HEK293 (cell line): ENCODE data around the gene CABP4.

Experiments
- AEBP2 ChIP-seq: fragments of 450-650 bp; formaldehyde crosslinking; IDR thresholded peaks from 2 replicates; pipeline ENCODE4 v1.5.1; 2016; ENCODE audit warnings: missing biosample characterization, missing genetic modification characterization, borderline replicate concordance
- FEZF1 ChIP-seq: fragments of 450-650 bp; formaldehyde crosslinking; IDR thresholded peaks from 2 replicates; pipeline ENCODE4 v1.5.1; 2016; ENCODE audit warnings: missing biosample characterization, missing genetic modification characterization
- GLIS2 ChIP-seq: fragments of 450-650 bp; formaldehyde crosslinking; IDR thresholded peaks from 2 replicates; pipeline ENCODE4 v1.5.1; 2016; ENCODE audit warnings: missing biosample characterization, missing genetic modification characterization
- KLF8 ChIP-seq: fragments of 450-650 bp; formaldehyde crosslinking; IDR thresholded peaks from 2 replicates; pipeline ENCODE4 v1.5.1; 2016; ENCODE audit warnings: missing biosample characterization, missing genetic modification characterization
- MEIS1 ChIP-seq: sonication (generic); formaldehyde crosslinking; IDR thresholded peaks from 2 replicates; pipeline ENCODE4 v1.8.1; 2022; ENCODE audit warnings: missing genetic modification reagents, mild to moderate bottlenecking, borderline replicate concordance
- OVOL3 ChIP-seq: fragments of 450-650 bp; formaldehyde crosslinking; IDR thresholded peaks from 2 replicates; pipeline ENCODE4 v1.5.1; 2016; ENCODE audit warnings: missing biosample characterization, missing genetic modification characterization
- SCRT1 ChIP-seq: fragments of 450-650 bp; formaldehyde crosslinking; IDR thresholded peaks from 2 replicates; pipeline ENCODE4 v1.5.1; 2016; ENCODE audit warnings: missing biosample characterization, missing genetic modification characterization, borderline replicate concordance
- WT1 ChIP-seq: fragments of 450-650 bp; formaldehyde crosslinking; IDR thresholded peaks from 2 replicates; pipeline ENCODE4 v1.5.1; 2016; ENCODE audit warnings: missing biosample characterization, missing genetic modification characterization
- ZBTB7A ChIP-seq: fragments of 450-650 bp; formaldehyde crosslinking; IDR thresholded peaks from 2 replicates; pipeline ENCODE4 v1.5.1; 2016; ENCODE audit warnings: low read depth, missing biosample characterization, missing genetic modification characterization
- ZEB2 ChIP-seq: fragments of 450-650 bp; formaldehyde crosslinking; IDR thresholded peaks from 2 replicates; pipeline ENCODE4 v1.5.1; 2016; ENCODE audit warnings: missing biosample characterization, missing genetic modification characterization
- ZFHX2 ChIP-seq: fragments of 450-650 bp; formaldehyde crosslinking; conservative IDR thresholded peaks from 2 replicates; pipeline ENCODE4 v1.5.1; 2016; ENCODE audit warnings: missing biosample characterization, missing genetic modification characterization
- ZNF133 ChIP-seq: fragments of 450-650 bp; formaldehyde crosslinking; IDR thresholded peaks from 2 replicates; pipeline ENCODE4 v1.5.1; 2016; ENCODE audit warnings: missing biosample characterization, missing genetic modification characterization
- ZNF148 ChIP-seq: fragments of 450-650 bp; formaldehyde crosslinking; IDR thresholded peaks from 2 replicates; pipeline ENCODE4 v1.5.0; 2017; ENCODE audit warnings: missing biosample characterization, missing genetic modification characterization, borderline replicate concordance
- ZNF155 ChIP-seq: fragments of 450-650 bp; formaldehyde crosslinking; IDR thresholded peaks from 2 replicates; pipeline ENCODE4 v1.5.1; 2016; ENCODE audit warnings: missing biosample characterization, missing genetic modification characterization
- ZNF175 ChIP-seq: fragments of 450-650 bp; formaldehyde crosslinking; IDR thresholded peaks from 2 replicates; pipeline ENCODE4 v1.5.1; 2016; ENCODE audit warnings: missing biosample characterization, missing genetic modification characterization
- ZNF202 ChIP-seq: fragments of 450-650 bp; formaldehyde crosslinking; IDR thresholded peaks from 2 replicates; pipeline ENCODE4 v1.5.1; 2016; ENCODE audit warnings: missing biosample characterization, missing genetic modification characterization, borderline replicate concordance
- ZNF211 ChIP-seq: fragments of 450-650 bp; formaldehyde crosslinking; IDR thresholded peaks from 2 replicates; pipeline ENCODE4 v1.5.1; 2016; ENCODE audit warnings: low read depth, missing biosample characterization, missing genetic modification characterization
- ZNF214 ChIP-seq: fragments of 450-650 bp; formaldehyde crosslinking; IDR thresholded peaks from 2 replicates; pipeline ENCODE4 v1.5.1; 2017; ENCODE audit warnings: missing biosample characterization, mild to moderate bottlenecking, missing genetic modification characterization, borderline replicate concordance
- ZNF280C ChIP-seq: fragments of 450-650 bp; formaldehyde crosslinking; IDR thresholded peaks from 2 replicates; pipeline ENCODE4 v1.5.1; 2016; ENCODE audit warnings: missing biosample characterization, missing genetic modification characterization
- ZNF324 ChIP-seq: fragments of 450-650 bp; formaldehyde crosslinking; IDR thresholded peaks from 2 replicates; pipeline ENCODE4 v1.5.1; 2016; ENCODE audit warnings: missing biosample characterization, missing genetic modification characterization
- ZNF341 ChIP-seq: fragments of 450-650 bp; formaldehyde crosslinking; IDR thresholded peaks from 2 replicates; pipeline ENCODE4; 2016; ENCODE audit warnings: low read depth, missing biosample characterization, missing genetic modification characterization
- ZNF362 ChIP-seq: fragments of 450-650 bp; formaldehyde crosslinking; IDR thresholded peaks from 2 replicates; pipeline ENCODE4 v1.5.1; 2016; ENCODE audit warnings: missing biosample characterization, missing genetic modification characterization
- ZNF366 ChIP-seq: fragments of 450-650 bp; formaldehyde crosslinking; conservative IDR thresholded peaks from 2 replicates; pipeline ENCODE4 v1.5.1; 2016; ENCODE audit warnings: missing biosample characterization, missing genetic modification characterization
- ZNF473 ChIP-seq: fragments of 450-650 bp; formaldehyde crosslinking; IDR thresholded peaks from 2 replicates; pipeline ENCODE4 v1.5.1; 2017; ENCODE audit warnings: missing biosample characterization, missing genetic modification characterization
- ZNF514 ChIP-seq: fragments of 450-650 bp; formaldehyde crosslinking; IDR thresholded peaks from 2 replicates; pipeline ENCODE4 v1.5.1; 2016; ENCODE audit warnings: missing biosample characterization, missing genetic modification characterization
- ZNF555 ChIP-seq: fragments of 450-650 bp; formaldehyde crosslinking; conservative IDR thresholded peaks from 2 replicates; pipeline ENCODE4 v1.5.1; 2017; ENCODE audit warnings: missing biosample characterization, mild to moderate bottlenecking, missing genetic modification characterization, inconsistent platforms
- ZNF560 ChIP-seq: fragments of 450-650 bp; formaldehyde crosslinking; IDR thresholded peaks from 2 replicates; pipeline ENCODE4 v1.5.1; 2017; ENCODE audit warnings: missing biosample characterization, missing genetic modification characterization, borderline replicate concordance
- ZNF561 ChIP-seq: fragments of 450-650 bp; IDR thresholded peaks from 2 replicates; pipeline ENCODE4 v1.5.1; 2018; ENCODE audit warnings: missing biosample characterization, missing genetic modification characterization, borderline replicate concordance
- ZNF585B ChIP-seq: fragments of 450-650 bp; formaldehyde crosslinking; IDR thresholded peaks from 2 replicates; pipeline ENCODE4 v1.5.1; 2016; ENCODE audit warnings: missing biosample characterization, missing genetic modification characterization
- ZNF837 ChIP-seq: fragments of 450-650 bp; formaldehyde crosslinking; IDR thresholded peaks from 2 replicates; pipeline ENCODE4 v1.5.1; 2016; ENCODE audit warnings: missing biosample characterization, missing genetic modification characterization

The CABP4 gene

GRCh38 chr11:67504005-67504949 is 49.1 kb downstream of the CABP4 start (continued):
- TF ChIP-seq ZNF561 (tag by site-specific recombination): no peak
- TF ChIP-seq KLF8 (tag by site-specific recombination): peak; percentile 37
- TF ChIP-seq FEZF1 (tag by site-specific recombination): no peak
- no peak for TF ChIP-seq AEBP2 (tag by site-specific recombination)
- TF ChIP-seq WT1 (tag by site-specific recombination): no peak
- no peak for TF ChIP-seq ZNF202 (tag by site-specific recombination)
- TF ChIP-seq MEIS1 (CRISPR knock-in tag): no peak
- TF ChIP-seq ZNF341: no peak
- no peak for TF ChIP-seq ZNF324
- no peak for TF ChIP-seq ZNF555 (tag by site-specific recombination)
- TF ChIP-seq ZNF514 (tag by site-specific recombination): no peak
- no peak for TF ChIP-seq ZFHX2 (tag by site-specific recombination)
- TF ChIP-seq ZNF214 (tag by site-specific recombination): no peak
- no peak for TF ChIP-seq ZNF148 (tag by site-specific recombination)
- TF ChIP-seq OVOL3 (tag by site-specific recombination): no peak
- no peak for TF ChIP-seq ZNF366 (tag by site-specific recombination)
- TF ChIP-seq ZNF560 (tag by site-specific recombination): no peak
- no peak for TF ChIP-seq ZNF175
- TF ChIP-seq SCRT1 (tag by site-specific recombination): no peak
- no peak for TF ChIP-seq ZBTB7A (tag by site-specific recombination)
- no peak for TF ChIP-seq ZNF155 (tag by site-specific recombination)
- TF ChIP-seq GLIS2 (tag by site-specific recombination): peak; percentile 90
- TF ChIP-seq ZNF473 (tag by site-specific recombination): no peak
- no peak for TF ChIP-seq ZNF133 (tag by site-specific recombination)
- TF ChIP-seq ZNF211 (tag by site-specific recombination): no peak
- no peak for TF ChIP-seq ZNF280C
- TF ChIP-seq ZEB2: peak; percentile 61; the same call in 1 of the 2 replicates
- TF ChIP-seq ZNF362: no peak
- TF ChIP-seq ZNF837 (tag by site-specific recombination): no peak
- TF ChIP-seq ZNF585B: 0 out of 2 replicates have a peak, but pooled peaks have one; percentile 8
